Naive B cell (primary cell): ENCODE data around the gene TENM4. TPM values are rescaled to one million over a fixed set of nuclear protein-coding genes. Genes with fewer than 3 reads are reported as not detected.
A peak's percentile ranks its signal among the peaks of the same experiment; 100 is the strongest.

ENCODE experiments used
- ATAC-seq, 2 donors: fragments of 150-1000 bp; cut with Tn5 transposase; 2 replicates each; pipeline ENCODE4 v1.10.0; 2021; ENCODE audit warnings: low read depth in 2 of 2, mild to moderate bottlenecking in 2 of 2, moderate library complexity in 2 of 2
- DNase-seq: peaks from one replicate; pipeline ENCODE4 v3.0.0; 2022
- H3K27ac Mint-ChIP-seq, 6 donors: one replicate each; pipeline ENCODE4 v1.8.0; 2020 to 2022; ENCODE audit warnings: mild to moderate bottlenecking in 6 of 6, mixed read lengths in 6 of 6, moderate library complexity in 5 of 6, inconsistent platforms in 2 of 6
- H3K27me3 Mint-ChIP-seq, 3 donors: one replicate each; pipeline ENCODE4 v1.8.0; 2021 to 2022; ENCODE audit warnings: mixed read lengths in 3 of 3, mild to moderate bottlenecking in 1 of 3
- H3K36me3 Mint-ChIP-seq, 2 donors: one replicate each; pipeline ENCODE4 v1.8.0; 2020 to 2022; ENCODE audit warnings: mixed read lengths in 2 of 2, inconsistent platforms in 1 of 2, mild to moderate bottlenecking in 1 of 2
- H3K4me1 Mint-ChIP-seq, 3 donors: one replicate each; pipeline ENCODE4 v1.8.0; 2020 to 2022; ENCODE audit warnings: mixed read lengths in 3 of 3, inconsistent platforms in 1 of 3, mild to moderate bottlenecking in 1 of 3, moderate library complexity in 1 of 3
- H3K4me3 Mint-ChIP-seq, 8 donors: one replicate each; pipeline ENCODE4 v1.8.0; 2020 to 2022; ENCODE audit warnings: mild to moderate bottlenecking in 8 of 8, mixed read lengths in 8 of 8, moderate library complexity in 8 of 8, inconsistent platforms in 2 of 8
- H3K9me3 Mint-ChIP-seq, 7 donors: one replicate each; pipeline ENCODE4 v1.8.0; 2020 to 2022; ENCODE audit warnings: mixed read lengths in 7 of 7, mild to moderate bottlenecking in 5 of 7, inconsistent platforms in 2 of 7, moderate library complexity in 1 of 7
- polyA plus RNA-seq, 6 donors: library from polyadenylated mRNA; unstranded; fragments of 300-500 nt; fragmentation: Illumina TruSeq; gene quantifications; one replicate each; pipeline ENCODE4 v1.2.3, GENCODE V29; 2021; ENCODE audit warnings: low read depth in 6 of 6

Gene TENM4
- polyA plus RNA-seq, 6 donors from 2014 or later = 3.8 TPM; not detected in 5

DNA sequence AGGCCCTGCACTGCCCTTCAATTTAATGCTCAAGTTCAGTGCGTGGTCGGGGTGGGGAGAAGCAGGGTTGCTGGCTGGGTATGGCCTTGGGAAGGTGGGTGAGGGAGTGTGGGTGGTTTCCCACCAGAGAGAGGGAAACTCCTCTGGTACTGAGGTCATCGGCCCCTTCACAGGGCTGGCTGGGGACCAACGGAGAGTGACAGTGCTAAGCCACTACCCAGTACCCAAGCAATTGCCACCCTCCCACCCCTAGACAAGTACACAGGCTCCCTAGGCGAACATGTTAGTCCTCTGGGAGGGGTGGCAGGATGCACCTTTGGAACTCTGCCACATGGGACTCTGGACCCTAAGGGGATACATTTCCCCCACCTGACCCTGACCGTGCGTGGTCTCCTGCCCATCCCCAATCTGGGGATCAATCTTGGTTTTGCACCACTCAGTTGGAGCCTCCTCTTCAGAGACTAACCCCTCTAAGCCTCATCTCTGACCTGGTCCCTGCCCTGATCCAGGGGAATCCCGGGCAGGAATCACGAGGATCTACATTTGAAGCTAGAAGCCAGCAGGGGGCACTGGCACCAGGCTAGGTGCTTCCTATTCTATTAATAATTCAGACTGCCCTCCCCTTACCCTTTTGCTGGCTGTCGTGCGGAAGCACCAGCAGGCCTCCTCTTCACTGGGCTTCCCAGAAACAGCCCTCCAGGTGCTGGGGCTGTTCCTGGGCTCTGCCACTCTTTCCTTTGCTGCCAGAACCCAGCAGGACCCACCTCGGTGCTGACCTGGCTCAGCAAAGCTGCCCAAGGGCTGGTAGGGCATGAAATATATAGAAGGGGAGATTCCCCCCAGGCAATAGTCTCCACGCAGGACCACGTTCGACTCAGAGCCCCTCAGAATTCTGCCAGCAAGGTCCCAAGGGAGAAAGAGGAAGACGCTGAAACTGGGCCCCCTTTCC is 377.7 kb downstream of the TENM4 start:
- Mint-ChIP-seq H3K4me3 (no peak overlapping the region), H3K36me3 (no peaks in the 10 kb centered on the region), H3K9me3 (peaks cover 0 to 2% (median 0%) of the 10 kb centered on the region in 7 donors), H3K27ac (no peak overlapping the region), H3K4me1 (peaks cover 0 to 2% (median 0%) of the 10 kb centered on the region in 3 donors), H3K27me3 (peaks cover 0 to 15% (median 2%) of the 10 kb centered on the region in 3 donors)
- ATAC-seq (no peak), DNase-seq (no peak)

DNA sequence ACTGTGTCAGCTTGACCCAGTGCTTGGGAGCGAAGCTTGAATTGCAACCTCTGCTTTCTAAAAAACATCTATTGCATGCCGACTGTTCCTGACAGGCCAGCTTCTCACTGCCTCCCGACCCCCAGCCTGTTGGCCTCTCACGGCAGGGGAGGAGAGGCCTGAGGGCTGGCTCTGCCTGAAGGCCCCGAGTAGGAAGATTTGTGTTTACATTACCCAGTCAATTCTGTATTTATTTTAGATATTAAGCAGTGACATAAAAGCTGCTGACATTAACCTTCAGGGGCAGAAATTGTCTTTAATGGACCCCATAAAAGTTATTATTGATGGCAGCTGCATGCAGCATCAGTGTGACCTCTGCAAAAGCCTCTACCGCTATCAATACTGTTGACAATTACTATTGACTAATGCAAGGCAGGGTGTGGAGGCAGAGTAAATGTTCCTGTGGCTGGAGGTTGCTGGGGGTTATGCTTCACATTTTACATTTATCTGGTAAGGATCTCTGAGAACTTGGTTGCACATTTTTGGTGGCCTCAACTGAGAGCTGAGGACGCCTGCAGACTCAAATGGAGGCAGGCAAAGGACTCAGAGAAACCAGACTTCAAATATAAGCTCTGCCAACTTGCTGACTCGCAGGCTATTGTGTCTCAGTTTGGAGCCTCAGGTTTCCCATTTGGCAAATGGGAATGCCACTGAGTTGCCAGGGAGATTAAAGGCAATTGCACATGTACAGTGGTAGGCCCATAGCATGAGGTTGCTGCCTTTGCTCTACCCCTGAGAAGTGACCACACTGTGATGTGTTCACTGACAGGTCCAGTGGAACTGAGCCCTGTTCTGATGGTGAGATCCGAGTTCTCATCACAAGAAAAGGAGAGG is 380.5 kb downstream of the TENM4 start:
- ATAC-seq (no peak), DNase-seq (no peak)
- Mint-ChIP-seq H3K4me3 (peak overlapping the region in 2 of 8 donors; percentile 0 to 31), H3K27ac (peak overlapping the region in 1 of 6 donors; percentile 28), H3K36me3 (no peaks in the 10 kb centered on the region), H3K27me3 (peaks cover 9 to 31% (median 19%) of the 10 kb centered on the region in 3 donors), H3K4me1 (no peaks in the 10 kb centered on the region), H3K9me3 (peaks cover 0 to 2% (median 0%) of the 10 kb centered on the region in 7 donors)

DNA sequence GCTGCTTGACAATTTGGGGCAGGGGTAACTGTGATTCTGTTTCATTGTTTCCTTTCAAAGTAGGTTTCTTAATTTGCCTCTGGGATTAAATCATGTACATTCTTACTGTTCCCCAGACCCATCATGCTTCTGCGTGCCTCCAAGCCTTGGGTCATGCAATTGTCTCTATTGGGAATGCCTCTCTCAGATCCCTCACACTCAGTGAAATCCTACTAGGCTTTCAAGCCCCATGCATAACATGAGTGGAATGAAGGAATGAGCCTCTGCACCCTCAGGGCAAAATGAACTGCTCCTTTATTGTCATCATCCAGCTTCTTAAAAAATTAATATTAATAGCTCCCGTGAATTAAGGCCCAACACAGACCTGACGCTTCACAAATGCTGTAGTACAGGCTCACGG is 381.7 kb downstream of the TENM4 start:
- H3K4me1 Mint-ChIP-seq = no peaks in the 10 kb centered on the region
- peaks cover 0 to 2% (median 0%) of the 10 kb centered on the region in 7 donors for H3K9me3 Mint-ChIP-seq
- ATAC-seq = no peak
- H3K27me3 Mint-ChIP-seq = peaks cover 9 to 31% (median 19%) of the 10 kb centered on the region in 3 donors
- DNase-seq = no peak
- H3K27ac Mint-ChIP-seq = no peak overlapping the region
- H3K4me3 Mint-ChIP-seq = no peak overlapping the region
- H3K36me3 Mint-ChIP-seq = no peaks in the 10 kb centered on the region

DNA sequence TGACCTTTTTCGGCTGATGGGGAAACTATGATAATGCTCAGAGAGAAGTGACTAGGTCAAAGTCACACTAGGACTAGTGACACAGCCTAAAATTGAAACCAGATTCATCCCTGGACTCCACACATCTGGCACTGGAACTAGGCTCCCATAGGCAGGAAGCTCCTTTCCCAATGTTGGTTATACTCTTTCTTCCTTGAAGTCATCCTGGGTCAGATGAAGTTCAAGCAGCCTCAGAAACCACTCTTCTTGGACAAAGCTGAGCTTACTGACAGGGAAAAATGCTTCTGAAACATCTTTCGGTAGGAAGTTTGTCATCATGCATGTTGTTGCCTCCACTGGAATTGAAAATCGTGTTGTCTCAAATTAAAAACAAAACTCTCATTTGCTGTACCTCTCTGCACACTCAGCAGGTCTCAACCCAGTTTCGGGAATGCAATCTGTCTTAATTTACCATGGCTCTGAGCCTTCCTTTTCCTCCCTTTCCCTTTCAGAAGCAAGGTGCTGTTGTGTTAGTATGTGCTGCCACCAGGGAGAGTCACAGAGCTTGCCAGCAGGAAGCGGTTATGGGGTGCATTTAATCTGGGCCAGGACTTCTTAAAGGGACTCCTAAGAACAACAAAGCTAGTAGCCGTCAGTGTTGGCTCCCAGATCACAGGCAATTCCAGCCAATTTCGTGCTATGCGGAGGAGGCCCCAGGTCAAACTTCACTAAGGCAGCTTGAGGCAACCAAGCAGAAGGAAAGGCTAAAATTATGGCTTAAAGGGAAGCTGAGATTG is 384.8 kb downstream of the TENM4 start:
- Mint-ChIP-seq H3K36me3 (no peaks in the 10 kb centered on the region), H3K27me3 (peaks cover 16 to 31% (median 19%) of the 10 kb centered on the region in 3 donors), H3K9me3 (peaks cover 0 to 1% (median 0%) of the 10 kb centered on the region in 7 donors), H3K27ac (no peak overlapping the region), H3K4me3 (no peak overlapping the region), H3K4me1 (no peaks in the 10 kb centered on the region)
- DNase-seq = no peak
- no peak for ATAC-seq

DNA sequence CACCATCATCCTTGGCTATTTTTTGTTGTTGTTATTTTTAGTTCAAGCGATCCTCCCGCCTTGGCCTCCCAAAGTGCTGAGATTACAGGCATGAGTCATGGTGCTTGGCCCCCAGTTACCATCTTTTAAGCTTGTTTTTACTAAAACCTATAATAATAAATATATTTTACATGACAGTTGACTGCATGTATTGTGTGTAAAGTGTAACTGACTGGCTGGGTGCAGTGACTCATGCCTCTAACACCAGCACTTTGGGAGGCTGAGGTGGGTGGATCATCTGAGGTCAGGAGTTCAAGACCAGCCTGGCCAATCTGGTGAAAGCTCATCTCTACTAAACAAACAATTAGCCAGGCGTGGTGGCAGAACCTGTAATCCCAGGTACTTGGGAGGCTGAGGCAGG is 386.2 kb downstream of the TENM4 start:
- H3K4me1 Mint-ChIP-seq = no peaks in the 10 kb centered on the region
- peaks cover 0 to 1% (median 0%) of the 10 kb centered on the region in 7 donors for H3K9me3 Mint-ChIP-seq
- no peaks in the 10 kb centered on the region for H3K36me3 Mint-ChIP-seq
- no peak overlapping the region for H3K27ac Mint-ChIP-seq
- no peak for DNase-seq
- H3K27me3 Mint-ChIP-seq = peaks cover 16 to 26% (median 19%) of the 10 kb centered on the region in 3 donors
- no peak overlapping the region for H3K4me3 Mint-ChIP-seq
- no peak for ATAC-seq

DNA sequence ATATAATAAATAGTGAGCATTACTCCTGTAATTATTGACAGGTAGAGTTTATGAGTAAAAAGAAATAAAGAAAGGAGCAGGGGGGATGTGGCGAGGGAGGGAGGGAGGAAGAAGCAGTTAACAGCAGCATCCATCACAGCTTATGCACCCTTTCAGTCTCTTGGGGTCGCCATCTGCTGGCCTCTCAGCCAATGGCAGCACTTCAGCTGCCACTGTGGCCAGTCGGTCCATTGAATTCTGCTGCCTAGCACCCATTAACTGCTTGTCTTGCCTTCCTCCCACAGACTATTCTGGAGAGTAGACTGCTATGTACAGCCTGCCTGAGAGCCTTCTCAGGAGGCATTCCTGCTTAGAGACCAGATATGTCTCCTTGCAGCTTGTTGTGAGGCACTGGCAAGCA is 388.3 kb downstream of the TENM4 start:
- Mint-ChIP-seq H3K36me3 (no peaks in the 10 kb centered on the region), H3K4me3 (no peak overlapping the region), H3K27me3 (peaks cover 11 to 24% (median 17%) of the 10 kb centered on the region in 3 donors), H3K4me1 (no peaks in the 10 kb centered on the region), H3K9me3 (peaks cover 0 to 1% (median 0%) of the 10 kb centered on the region in 7 donors), H3K27ac (no peak overlapping the region)
- ATAC-seq (no peak), DNase-seq (no peak)

DNA sequence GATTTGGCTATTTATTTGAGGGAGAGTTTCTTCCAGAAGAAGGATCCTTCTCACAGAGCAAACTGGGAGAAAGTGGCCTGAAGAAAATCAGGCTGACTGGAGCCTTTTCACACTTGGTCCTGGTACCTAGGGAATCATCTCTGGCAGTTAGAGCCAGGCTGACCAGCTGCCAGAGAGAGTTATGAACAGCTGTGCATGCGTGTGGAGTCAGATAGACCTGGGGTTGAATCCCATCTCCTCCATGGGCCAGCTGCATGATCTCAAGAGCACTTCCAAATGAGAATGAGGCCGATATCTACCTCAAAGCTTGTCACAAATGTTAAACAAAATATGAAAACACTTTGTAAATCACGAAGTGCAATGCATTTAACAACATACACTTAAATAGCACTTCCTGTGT is 390.0 kb downstream of the TENM4 start:
- Mint-ChIP-seq H3K36me3 (no peaks in the 10 kb centered on the region), H3K4me1 (no peaks in the 10 kb centered on the region), H3K27me3 (peaks cover 4 to 12% (median 7%) of the 10 kb centered on the region in 3 donors), H3K27ac (no peak overlapping the region), H3K9me3 (peaks cover 0 to 1% (median 0%) of the 10 kb centered on the region in 7 donors), H3K4me3 (no peak overlapping the region)
- DNase-seq (no peak), ATAC-seq (no peak)

DNA sequence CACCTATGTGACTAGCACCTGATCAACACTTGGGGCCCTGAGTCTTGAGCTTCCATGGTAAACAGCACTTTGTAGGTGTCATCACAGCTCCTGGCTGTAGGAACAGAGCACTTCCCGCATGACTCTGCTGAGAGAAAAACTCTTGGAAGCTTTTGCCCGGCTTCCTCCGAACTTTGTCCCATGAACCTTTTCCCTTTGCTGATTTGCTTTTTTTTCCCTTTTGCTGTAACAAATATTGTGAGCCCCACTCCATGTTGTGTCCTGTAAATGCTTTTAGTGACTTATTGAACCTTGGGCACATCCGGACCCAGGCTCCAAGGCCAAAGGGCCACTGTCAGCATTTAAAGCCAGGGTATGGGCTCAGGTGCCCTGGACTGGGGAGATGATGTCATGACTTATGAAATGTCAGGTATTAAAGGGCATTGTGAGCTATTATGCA is 391.1 kb downstream of the TENM4 start:
- Mint-ChIP-seq H3K36me3 (no peaks in the 10 kb centered on the region), H3K27me3 (peaks cover 4 to 22% (median 7%) of the 10 kb centered on the region in 3 donors)
- ATAC-seq = no peak

DNA sequence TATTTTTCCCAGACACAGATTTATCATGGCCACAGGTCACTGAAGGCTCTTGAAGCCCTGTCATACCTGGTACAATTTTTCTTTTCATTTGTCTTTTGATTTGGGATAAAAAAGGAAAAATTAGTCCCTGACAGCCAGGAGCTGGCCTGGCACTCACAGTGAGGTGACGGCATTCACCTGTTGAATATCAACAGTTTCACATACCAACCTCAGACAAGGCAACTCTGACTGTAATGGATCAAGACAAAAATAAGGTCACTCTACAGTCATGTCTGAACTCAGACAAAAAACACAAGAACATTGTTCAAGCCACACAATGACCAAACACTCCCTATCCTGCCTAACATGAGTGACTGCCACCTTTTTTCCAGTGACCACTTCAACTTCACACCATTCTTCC is 392.9 kb downstream of the TENM4 start:
- Mint-ChIP-seq H3K4me1 (no peaks in the 10 kb centered on the region), H3K36me3 (no peaks in the 10 kb centered on the region), H3K4me3 (no peak overlapping the region), H3K27me3 (peaks cover 14 to 23% (median 15%) of the 10 kb centered on the region in 3 donors), H3K27ac (no peak overlapping the region), H3K9me3 (peaks cover 0 to 3% (median 0%) of the 10 kb centered on the region in 7 donors)
- ATAC-seq = no peak
- DNase-seq = no peak

More for the DNA sequence above, 391.1 kb downstream of the TENM4 start:
- Mint-ChIP-seq H3K27ac (no peak overlapping the region), H3K4me1 (no peaks in the 10 kb centered on the region), H3K9me3 (peaks cover 0 to 1% (median 0%) of the 10 kb centered on the region in 7 donors), H3K4me3 (no peak overlapping the region)
- no peak for DNase-seq

DNA sequence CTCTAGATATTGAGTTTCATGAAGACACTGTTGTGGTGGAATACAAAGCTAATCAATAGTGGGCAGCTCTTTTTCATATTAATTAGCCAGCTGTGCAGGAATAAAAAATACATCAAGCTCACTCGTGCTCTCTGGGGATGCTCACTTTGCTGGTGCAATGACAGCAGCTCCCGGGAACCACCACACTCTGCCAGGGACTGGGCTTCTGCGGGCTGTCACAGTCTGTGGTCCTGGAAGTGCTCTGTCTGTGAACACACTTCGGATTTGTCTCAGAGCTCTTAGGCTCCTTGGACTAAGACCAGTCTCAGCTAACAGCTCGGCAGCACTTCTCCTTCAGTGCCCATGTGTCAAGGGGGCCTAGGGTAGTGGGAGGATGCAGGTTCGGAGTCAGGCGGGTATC is 393.5 kb downstream of the TENM4 start:
- Mint-ChIP-seq H3K36me3 (no peaks in the 10 kb centered on the region), H3K4me1 (no peaks in the 10 kb centered on the region), H3K27me3 (peaks cover 16 to 29% (median 18%) of the 10 kb centered on the region in 3 donors), H3K27ac (peak overlapping the region in 1 of 6 donors; percentile 65), H3K4me3 (no peak overlapping the region), H3K9me3 (peaks cover 0 to 3% (median 0%) of the 10 kb centered on the region in 7 donors)
- no peak for DNase-seq
- no peak for ATAC-seq

DNA sequence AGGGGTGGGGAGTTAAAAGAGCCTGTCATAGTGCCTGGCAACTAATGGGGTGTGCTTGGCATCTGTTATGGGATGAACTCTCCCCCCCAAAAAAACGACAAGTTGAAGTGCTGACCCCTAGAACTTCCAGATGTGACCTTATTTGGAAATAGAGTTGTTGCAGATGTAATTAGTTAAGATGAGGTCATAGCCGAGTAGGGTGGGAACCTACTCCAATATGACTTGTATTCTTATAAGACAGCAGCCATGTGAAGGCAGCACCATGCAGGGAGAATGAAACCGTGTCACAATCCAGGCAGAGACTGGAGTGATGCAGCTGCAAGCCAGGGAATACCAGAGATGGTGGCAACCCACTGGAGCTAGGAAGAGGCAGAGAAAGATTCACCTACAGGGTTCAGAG is 394.5 kb downstream of the TENM4 start:
- Mint-ChIP-seq H3K4me1 (no peaks in the 10 kb centered on the region), H3K4me3 (no peak overlapping the region), H3K36me3 (no peaks in the 10 kb centered on the region), H3K27me3 (peaks cover 10 to 31% (median 18%) of the 10 kb centered on the region in 3 donors), H3K9me3 (peaks cover 0 to 3% (median 0%) of the 10 kb centered on the region in 7 donors), H3K27ac (no peak overlapping the region)
- DNase-seq = no peak
- no peak for ATAC-seq

DNA sequence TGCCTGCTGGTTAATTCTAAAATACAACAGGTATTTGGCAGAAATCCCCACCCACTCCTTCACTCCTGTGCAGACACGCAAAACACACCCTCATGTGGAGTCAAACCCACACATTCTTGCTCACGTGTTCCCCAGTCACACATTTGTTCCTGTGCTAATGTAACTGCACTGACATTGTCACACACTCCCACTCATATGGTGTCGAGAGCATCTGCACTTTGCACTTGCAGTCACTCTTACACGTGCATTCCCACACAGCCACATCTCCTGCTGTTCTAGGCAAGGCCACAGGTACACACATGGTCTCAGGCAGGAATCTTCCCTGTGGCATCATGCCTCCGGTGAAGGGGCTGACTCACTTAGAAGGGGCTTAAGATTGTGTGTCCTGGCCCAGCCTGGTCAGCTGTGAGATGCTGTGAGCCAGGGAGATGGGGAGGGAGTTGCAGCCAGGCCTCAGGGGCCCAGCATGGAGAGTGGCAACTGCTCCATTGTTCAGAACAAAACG is 395.0 kb downstream of the TENM4 start:
- DNase-seq = no peak
- Mint-ChIP-seq H3K27me3 (peaks cover 10 to 31% (median 18%) of the 10 kb centered on the region in 3 donors), H3K27ac (no peak overlapping the region), H3K4me3 (no peak overlapping the region), H3K9me3 (peaks cover 0 to 3% (median 0%) of the 10 kb centered on the region in 7 donors), H3K4me1 (no peaks in the 10 kb centered on the region), H3K36me3 (no peaks in the 10 kb centered on the region)
- ATAC-seq = no peak
